Esophagus squamous epithelium (tissue), 5 donors: ENCODE data around the gene TNIK. TPM values are rescaled to one million over a fixed set of nuclear protein-coding genes. Genes with fewer than 3 reads are reported as not detected.
"Not testable (repeated sequence)": the region's sequence is repeated elsewhere in the genome, so short reads cannot be mapped to it uniquely, and the experiment has no call there.

Experiments used
- DNase-seq: peaks from one replicate; lab custom pipeline; 2025; lab: John Stamatoyannopoulos, UW
- H3K27ac ChIP-seq, 4 donors: fragments of 200-600 bp; sonication (generic); one replicate each; pipeline ENCODE4 v1.5.1; 2016 to 2019; ENCODE audit warnings: mild to moderate bottlenecking in 1 of 4
- H3K27me3 ChIP-seq, 4 donors: fragments of 200-600 bp; sonication (generic); 1 replicate in 3 of 4; 2 replicates in 1 of 4; pipeline versions ENCODE4 v1.5.1 to v1.6.0; 2017 to 2021; ENCODE audit warnings: antibody characterized with exemption in 1 of 4
- H3K36me3 ChIP-seq, 3 donors: fragments of 200-600 bp; sonication (generic); one replicate each; pipeline ENCODE4 v1.5.1; 2016 to 2019
- H3K4me1 ChIP-seq, 3 donors: fragments of 200-600 bp; sonication (generic); one replicate each; pipeline ENCODE4 v1.5.1; 2017 to 2019
- H3K4me3 ChIP-seq, 4 donors: fragments of 200-600 bp; sonication (generic); 1 replicate in 3 of 4; 2 replicates in 1 of 4; pipeline ENCODE4 v1.5.1; 2016 to 2019; ENCODE audit warnings: mild to moderate bottlenecking in 2 of 4, moderate library complexity in 1 of 4
- H3K9me3 ChIP-seq, 3 donors: fragments of 200-600 bp; sonication (generic); one replicate each; pipeline ENCODE4 v1.5.1; 2016 to 2019
- POLR2A ChIP-seq, 4 donors: fragments of 450-650 bp; IDR thresholded peaks; one replicate each; pipeline ENCODE4 v1.6.1; 2017; ENCODE audit warnings: antibody characterized with exemption in 4 of 4, mild to moderate bottlenecking in 4 of 4, moderate library complexity in 3 of 4
- WGBS, 2 donors: methylation state at CpG; one replicate each; pipeline ENCODE4 v1.1.5; 2018; 5-methylcytosine and 5-hydroxymethylcytosine counted together
- intact Hi-C: fragments of 100-400 bp; cut with DNase I; formaldehyde crosslinking; loops from one replicate; pipeline ENCODE4 v1.15.0; 2022
- total RNA-seq, 4 donors: library from RNA; depleted of rRNA; stranded (reverse); fragments of >200 nt; gene quantifications; one replicate each; pipeline ENCODE4 v1.1.0, GENCODE V29; 2016
- TF ChIP-seq, protein P1 (sequence below), 6 experiments: fragments of 450-650 bp in 4 of 6; fragments of 200-600 bp in 2 of 6; sonication (generic) in 2 of 6; IDR thresholded peaks; one replicate each; pipeline ENCODE4 v1.5.1; 2016 to 2019; ENCODE audit warnings: antibody characterized with exemption in 6 of 6, mild to moderate bottlenecking in 4 of 6, moderate library complexity in 4 of 6
- donor health status: DM: yes; HTN: yes; CAD: no.

Gene TNIK
- total RNA-seq, 4 donors from 2014 or later = 2.2 to 11.6 (median 4.7) TPM

DNA sequence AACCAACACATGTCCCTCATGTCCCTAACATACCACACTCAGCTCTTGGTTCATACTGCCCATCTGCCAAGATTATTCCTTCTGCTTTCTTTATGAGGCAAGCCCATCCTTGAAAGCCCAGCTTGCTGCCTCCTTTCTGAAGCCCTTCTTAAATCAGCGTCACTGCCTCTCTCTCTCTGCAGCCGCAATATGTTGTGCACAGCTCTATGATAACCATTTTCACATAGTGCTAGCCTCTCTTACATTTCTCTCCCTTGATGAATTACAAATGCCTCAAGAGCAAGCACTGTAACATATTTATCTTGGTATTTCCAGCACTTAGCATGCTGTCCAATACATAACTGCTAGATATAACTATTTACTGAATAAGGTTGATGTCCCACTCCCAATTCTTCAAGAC is 86.5 kb downstream of the TNIK start:
- Histone ChIP-seq H3K4me3 (no peak overlapping the region), H3K9me3 (no peaks in the 10 kb centered on the region), H3K27me3 (no peaks in the 10 kb centered on the region), H3K27ac (no peak overlapping the region), H3K36me3 (no peaks in the 10 kb centered on the region), H3K4me1 (peaks cover 0 to 31% (median 8%) of the 10 kb centered on the region in 3 donors)
- TF ChIP-seq POLR2A (IDR thresholded peaks at IDR 0.05) = no peak
- TF ChIP-seq, protein P1, sequence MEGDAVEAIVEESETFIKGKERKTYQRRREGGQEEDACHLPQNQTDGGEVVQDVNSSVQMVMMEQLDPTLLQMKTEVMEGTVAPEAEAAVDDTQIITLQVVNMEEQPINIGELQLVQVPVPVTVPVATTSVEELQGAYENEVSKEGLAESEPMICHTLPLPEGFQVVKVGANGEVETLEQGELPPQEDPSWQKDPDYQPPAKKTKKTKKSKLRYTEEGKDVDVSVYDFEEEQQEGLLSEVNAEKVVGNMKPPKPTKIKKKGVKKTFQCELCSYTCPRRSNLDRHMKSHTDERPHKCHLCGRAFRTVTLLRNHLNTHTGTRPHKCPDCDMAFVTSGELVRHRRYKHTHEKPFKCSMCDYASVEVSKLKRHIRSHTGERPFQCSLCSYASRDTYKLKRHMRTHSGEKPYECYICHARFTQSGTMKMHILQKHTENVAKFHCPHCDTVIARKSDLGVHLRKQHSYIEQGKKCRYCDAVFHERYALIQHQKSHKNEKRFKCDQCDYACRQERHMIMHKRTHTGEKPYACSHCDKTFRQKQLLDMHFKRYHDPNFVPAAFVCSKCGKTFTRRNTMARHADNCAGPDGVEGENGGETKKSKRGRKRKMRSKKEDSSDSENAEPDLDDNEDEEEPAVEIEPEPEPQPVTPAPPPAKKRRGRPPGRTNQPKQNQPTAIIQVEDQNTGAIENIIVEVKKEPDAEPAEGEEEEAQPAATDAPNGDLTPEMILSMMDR (IDR thresholded peaks at IDR 0.05) = no peak
- 91 to 94% methylated on average over 2 of the region's 2 CpGs for WGBS, 2 donors
- no peak for DNase-seq
- intact Hi-C loops = no loop called here

DNA sequence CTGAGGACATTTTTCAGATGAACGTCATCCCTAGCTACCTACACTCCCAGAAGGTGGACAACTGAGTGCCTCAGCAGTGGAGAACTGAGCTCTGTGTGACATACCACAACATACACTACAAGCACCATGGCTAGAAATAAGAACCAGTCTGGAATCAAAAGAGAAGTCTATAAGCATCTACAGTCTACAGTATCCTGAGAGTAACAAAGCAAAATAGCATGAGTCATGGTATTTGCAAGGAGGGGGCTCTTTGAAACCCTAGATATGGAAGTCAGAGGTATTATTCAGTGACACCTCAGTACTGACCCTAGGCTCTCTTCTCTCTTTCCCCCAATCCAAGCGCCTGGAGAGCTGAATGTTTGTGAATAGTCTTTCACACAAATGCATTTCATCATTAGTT is 87.5 kb downstream of the TNIK start:
- H3K27ac ChIP-seq = no peak overlapping the region
- no peaks in the 10 kb centered on the region for H3K9me3 ChIP-seq
- intact Hi-C loops = no loop called here
- TF ChIP-seq, protein P1 (IDR thresholded peaks at IDR 0.05) = no peak
- TF ChIP-seq POLR2A (IDR thresholded peaks at IDR 0.05) = no peak
- no peak for DNase-seq
- peaks cover 0 to 31% (median 8%) of the 10 kb centered on the region in 3 donors for H3K4me1 ChIP-seq
- H3K4me3 ChIP-seq = no peak overlapping the region
- H3K36me3 ChIP-seq = no peaks in the 10 kb centered on the region
- 88 to 96% methylated on average over 2 of the region's 2 CpGs for WGBS, 2 donors
- no peaks in the 10 kb centered on the region for H3K27me3 ChIP-seq

DNA sequence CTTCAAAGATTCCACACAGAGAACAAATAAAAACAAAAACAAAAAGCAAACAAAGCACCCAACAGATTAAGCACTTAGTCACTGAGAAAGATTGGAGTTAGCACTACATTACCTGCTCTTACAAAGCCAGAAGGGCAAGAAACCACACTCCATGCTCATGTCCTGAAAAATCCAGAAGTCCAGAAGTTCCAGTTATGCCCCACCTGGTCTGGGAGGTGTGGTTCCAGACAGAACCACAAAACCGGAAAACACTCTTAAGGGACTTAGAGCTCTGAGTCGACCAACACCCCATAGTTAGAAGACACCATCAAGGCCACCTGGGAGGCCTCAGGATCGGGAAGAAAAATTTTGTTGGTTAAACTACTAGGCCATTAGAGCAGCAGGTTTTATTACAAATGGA is 88.9 kb downstream of the TNIK start:
- Histone ChIP-seq H3K27ac (no peak overlapping the region), H3K9me3 (no peaks in the 10 kb centered on the region), H3K4me3 (no peak overlapping the region), H3K4me1 (peaks cover 0 to 23% (median 6%) of the 10 kb centered on the region in 3 donors), H3K27me3 (no peaks in the 10 kb centered on the region), H3K36me3 (no peaks in the 10 kb centered on the region)
- intact Hi-C loops = no loop called here
- DNase-seq = no peak
- WGBS, 2 donors = 71% methylated on average over 3 of the region's 3 CpGs
- TF ChIP-seq, protein P1 (IDR thresholded peaks at IDR 0.05) = no peak
- no peak for TF ChIP-seq POLR2A (IDR thresholded peaks at IDR 0.05)

DNA sequence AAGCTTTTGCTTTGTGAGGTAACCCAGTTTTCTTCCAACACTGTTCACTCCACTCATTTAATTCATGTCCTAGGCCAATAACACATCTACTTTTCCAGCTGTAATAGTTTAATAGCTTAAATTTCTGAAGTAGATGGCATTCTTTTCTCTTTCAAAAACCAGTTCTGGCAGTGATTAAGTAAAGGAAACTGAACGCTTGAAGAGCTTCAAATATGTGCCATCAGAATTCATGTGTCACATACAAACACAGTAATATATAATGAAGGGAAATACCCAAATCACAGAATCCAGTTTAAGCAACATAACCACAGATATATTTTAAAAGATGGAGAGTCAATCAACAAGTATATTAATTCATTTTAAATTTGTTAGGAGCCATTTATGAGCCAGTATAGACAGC is 91.0 kb downstream of the TNIK start:
- DNase-seq = no peak
- TF ChIP-seq POLR2A (IDR thresholded peaks at IDR 0.05) = no peak
- TF ChIP-seq, protein P1 (IDR thresholded peaks at IDR 0.05) = no peak
- Histone ChIP-seq H3K9me3 (no peaks in the 10 kb centered on the region), H3K27me3 (no peaks in the 10 kb centered on the region), H3K4me3 (no peak overlapping the region), H3K27ac (no peak overlapping the region), H3K4me1 (peaks cover 0 to 8% (median under 1%) of the 10 kb centered on the region in 3 donors), H3K36me3 (no peaks in the 10 kb centered on the region)
- WGBS, 2 donors = 45 to 78% methylated on average over 1 of the region's 1 CpG
- intact Hi-C loops = no loop called here

DNA sequence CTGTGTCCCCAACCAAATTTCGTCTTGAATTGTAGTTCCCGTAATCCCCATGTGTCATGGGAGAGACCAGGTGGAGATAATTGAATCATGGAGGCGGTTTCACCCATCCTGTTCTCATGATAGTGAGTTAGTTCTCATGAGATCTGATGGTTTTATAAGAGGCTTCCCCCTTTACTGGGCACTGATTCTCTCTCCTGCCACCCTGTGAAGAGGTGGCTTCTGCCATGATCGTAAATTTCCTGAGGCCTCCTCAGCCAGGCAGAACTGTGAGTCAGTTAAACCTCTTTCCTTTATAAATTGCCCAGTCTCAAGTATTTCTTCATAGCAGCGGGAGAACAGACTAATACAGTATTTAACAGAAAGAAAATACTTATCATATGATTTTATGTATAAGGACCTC is 93.5 kb downstream of the TNIK start:
- intact Hi-C loops, H3K36me3 ChIP-seq, H3K9me3 ChIP-seq, H3K4me3 ChIP-seq, H3K27ac ChIP-seq, DNase-seq, H3K27me3 ChIP-seq, H3K4me1 ChIP-seq: not testable (repeated sequence)
- 88 to 94% methylated on average over 5 of the region's 5 CpGs for WGBS, 2 donors

DNA sequence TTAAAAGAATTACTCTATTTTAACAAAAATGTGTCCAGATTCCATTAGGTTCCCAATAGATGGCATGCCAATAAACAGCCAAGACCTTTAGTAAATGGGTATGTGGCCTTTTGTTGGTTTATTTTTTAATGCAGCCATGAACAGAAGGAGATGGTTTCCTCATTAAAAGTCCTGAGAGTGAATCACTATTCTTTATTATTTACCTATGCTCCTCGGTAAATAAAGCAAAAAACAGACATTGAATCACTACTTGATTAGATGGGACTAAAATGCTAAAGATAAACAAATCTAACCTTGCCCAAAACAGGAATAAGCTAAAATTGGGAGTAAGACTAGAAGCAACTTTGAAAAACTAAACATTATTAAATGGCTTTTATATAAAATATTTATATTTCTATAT is 94.2 kb downstream of the TNIK start:
- TF ChIP-seq POLR2A (IDR thresholded peaks at IDR 0.05) = no peak
- TF ChIP-seq, protein P1 (IDR thresholded peaks at IDR 0.05) = no peak
- H3K4me3 ChIP-seq = no peak overlapping the region
- no peak overlapping the region for H3K27ac ChIP-seq
- 85 to 90% methylated on average over 1 of the region's 1 CpG for WGBS, 2 donors
- H3K27me3 ChIP-seq = no peaks in the 10 kb centered on the region
- DNase-seq = no peak
- H3K4me1 ChIP-seq = peaks cover 0 to 6% (median 0%) of the 10 kb centered on the region in 3 donors
- H3K36me3 ChIP-seq = no peaks in the 10 kb centered on the region
- H3K9me3 ChIP-seq = no peaks in the 10 kb centered on the region
- intact Hi-C loops = no loop called here
